ENCODE measurements around the gene TBX2. TPM values are rescaled to one million over a fixed set of nuclear protein-coding genes. Genes with fewer than 3 reads are reported as not detected.

Gene TBX2
- total and polyA plus RNA-seq, 2 of the 13 experiments (the other 11 are each of a cell fraction or from before 2014, with no cell fraction given), result 2.8 to 15.3 TPM

- TF ChIP-seq FUBP1 (CRISPR knock-in tag; IDR thresholded peaks at IDR 0.05; ENCODE audit: borderline replicate concordance) (no peak), NR2C2 (CRISPR knock-in tag; IDR thresholded peaks at IDR 0.05; ENCODE audit: borderline replicate concordance) (0 out of 2 replicates have a peak, but pooled peaks have one; percentile 9), ZBTB37 (CRISPR knock-in tag; IDR thresholded peaks at IDR 0.05) (no peak), PAXIP1 (CRISPR knock-in tag; conservative IDR thresholded peaks at IDR 0.05) (peak; percentile 28; the same call in 1 of the 2 replicates), NFYC (CRISPR knock-in tag; IDR thresholded peaks at IDR 0.05) (no peak), ZNF142 (CRISPR knock-in tag; IDR thresholded peaks at IDR 0.05) (no peak)
These were observed 55.8 kb downstream of the TBX2 start (continued) for GRCh38 chr17:61455324-61456060.
